ENCODE data around the gene TIMM10B.

The TIMM10B gene

GRCh38 chr11:6489306-6489705 is 8.0 kb downstream of the TIMM10B start:
- Histone ChIP-seq H3K4me3 (ENCODE audit: low read length) (no peak overlapping the region), H3K27me3 (ENCODE audit: control insufficient read depth, low read length) (no peaks in the 10 kb centered on the region), H3K4me1 (ENCODE audit: control insufficient read depth, low read length) (no peaks in the 10 kb centered on the region), H3K36me3 (ENCODE audit: control insufficient read depth, low read length) (peaks cover 68% of the 10 kb centered on the region), H3K4me2 (ENCODE audit: low read length) (no peak overlapping the region), H3K9me2 (replicated peaks; ENCODE audit: control insufficient read depth, low read length) (no peaks in the 10 kb centered on the region), H3K27ac (ENCODE audit: low read depth, low read length) (no peak overlapping the region), H3F3A (ENCODE audit: control insufficient read depth, insufficient read depth) (no peaks in the 10 kb centered on the region), H4K20me1 (ENCODE audit: control insufficient read depth, insufficient read depth, low read depth, low read length) (no peaks in the 10 kb centered on the region), H3K79me2 (ENCODE audit: control insufficient read depth, low read length) (peaks cover 8% of the 10 kb centered on the region), H3K9me3 (ENCODE audit: control insufficient read depth, insufficient read depth, low read length) (no peaks in the 10 kb centered on the region)
- TF ChIP-seq, protein P1, sequence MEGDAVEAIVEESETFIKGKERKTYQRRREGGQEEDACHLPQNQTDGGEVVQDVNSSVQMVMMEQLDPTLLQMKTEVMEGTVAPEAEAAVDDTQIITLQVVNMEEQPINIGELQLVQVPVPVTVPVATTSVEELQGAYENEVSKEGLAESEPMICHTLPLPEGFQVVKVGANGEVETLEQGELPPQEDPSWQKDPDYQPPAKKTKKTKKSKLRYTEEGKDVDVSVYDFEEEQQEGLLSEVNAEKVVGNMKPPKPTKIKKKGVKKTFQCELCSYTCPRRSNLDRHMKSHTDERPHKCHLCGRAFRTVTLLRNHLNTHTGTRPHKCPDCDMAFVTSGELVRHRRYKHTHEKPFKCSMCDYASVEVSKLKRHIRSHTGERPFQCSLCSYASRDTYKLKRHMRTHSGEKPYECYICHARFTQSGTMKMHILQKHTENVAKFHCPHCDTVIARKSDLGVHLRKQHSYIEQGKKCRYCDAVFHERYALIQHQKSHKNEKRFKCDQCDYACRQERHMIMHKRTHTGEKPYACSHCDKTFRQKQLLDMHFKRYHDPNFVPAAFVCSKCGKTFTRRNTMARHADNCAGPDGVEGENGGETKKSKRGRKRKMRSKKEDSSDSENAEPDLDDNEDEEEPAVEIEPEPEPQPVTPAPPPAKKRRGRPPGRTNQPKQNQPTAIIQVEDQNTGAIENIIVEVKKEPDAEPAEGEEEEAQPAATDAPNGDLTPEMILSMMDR (IDR thresholded peaks at IDR 0.05; ENCODE audit: low read depth, low read length, poor library complexity, severe bottlenecking): no peak
- TF ChIP-seq EZH2phosphoT487 (IDR thresholded peaks at IDR 0.05; ENCODE audit: borderline replicate concordance, low read length): no peak

DNA sequence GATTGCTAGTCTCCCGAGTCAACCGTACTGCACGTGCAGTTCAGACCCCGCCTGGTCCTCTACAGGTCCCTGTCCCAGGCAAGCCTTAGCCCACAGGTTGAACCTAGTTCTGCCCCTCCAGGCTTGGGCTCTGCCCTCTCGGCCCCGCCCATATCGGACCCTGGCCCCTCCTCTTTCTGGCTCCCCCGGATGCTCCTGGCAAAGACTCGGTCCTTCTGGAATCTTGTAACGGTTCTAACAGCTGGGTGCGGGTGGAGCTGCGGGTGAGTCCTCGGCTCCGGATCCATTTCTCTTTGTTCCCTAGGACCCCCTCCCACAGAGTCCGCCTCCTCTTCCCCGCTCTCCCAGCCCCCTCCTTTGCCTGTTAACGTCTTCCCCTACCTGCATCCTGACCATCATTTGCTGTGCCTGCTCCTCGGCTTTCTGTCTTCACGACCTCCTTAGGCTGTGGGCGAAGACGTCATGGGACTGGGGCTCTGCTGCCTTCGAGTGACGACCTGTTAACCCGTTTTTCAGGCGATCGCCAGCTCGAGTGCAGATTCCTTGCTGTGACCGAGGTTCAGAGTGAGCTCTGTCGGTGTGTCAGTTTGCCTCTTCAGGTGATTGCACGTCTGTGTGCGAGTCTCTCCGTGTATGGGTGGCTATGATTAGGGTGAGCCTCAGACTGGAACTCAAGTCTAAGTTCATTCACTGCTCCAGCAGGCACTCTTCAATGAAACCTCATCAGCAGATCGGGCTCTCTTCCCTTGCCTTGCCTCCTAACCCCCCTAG is 16.0 kb downstream of the TIMM10B start, which contains the start of gene DNHD1:
DNHD1 (plus strand) TSS at position 212 of the 771 bp plus-strand sequence. CDS start 936 bp downstream, outside the sequence.
- H3K36me3 ChIP-seq (ENCODE audit: control insufficient read depth, low read length): peaks cover 29% of the 10 kb centered on the region
- H3K4me1 ChIP-seq (ENCODE audit: control insufficient read depth, low read length): no peaks in the 10 kb centered on the region
- H3K4me3 ChIP-seq (ENCODE audit: low read length): no peak within 1 kb of the TSS
- H3K27ac ChIP-seq (ENCODE audit: low read depth, low read length): no peak within 1 kb of the TSS
- H4K20me1 ChIP-seq (ENCODE audit: control insufficient read depth, insufficient read depth, low read depth, low read length): no peaks in the 10 kb centered on the region
- H3K4me2 ChIP-seq (ENCODE audit: low read length): no peak within 1 kb of the TSS
- TF ChIP-seq, protein P1 (IDR thresholded peaks at IDR 0.05; ENCODE audit: low read depth, low read length, poor library complexity, severe bottlenecking): no peak
- TF ChIP-seq EZH2phosphoT487 (IDR thresholded peaks at IDR 0.05; ENCODE audit: borderline replicate concordance, low read length): no peak
- no peaks in the 10 kb centered on the region for H3F3A ChIP-seq (ENCODE audit: control insufficient read depth, insufficient read depth)
- no peaks in the 10 kb centered on the region for H3K9me3 ChIP-seq (ENCODE audit: control insufficient read depth, insufficient read depth, low read length)
- H3K9me2 ChIP-seq (replicated peaks; ENCODE audit: control insufficient read depth, low read length): no peaks in the 10 kb centered on the region
- H3K27me3 ChIP-seq (ENCODE audit: control insufficient read depth, low read length): no peaks in the 10 kb centered on the region
- no peaks in the 10 kb centered on the region for H3K79me2 ChIP-seq (ENCODE audit: control insufficient read depth, low read length)

- H3K9me2 ChIP-seq (replicated peaks; ENCODE audit: control insufficient read depth, low read length): no peaks in the 10 kb centered on the region
- H3K9me3 ChIP-seq (ENCODE audit: control insufficient read depth, insufficient read depth, low read length): no peaks in the 10 kb centered on the region
- H3K27me3 ChIP-seq (ENCODE audit: control insufficient read depth, low read length): no peaks in the 10 kb centered on the region
- no peak overlapping the region for H3K4me3 ChIP-seq (ENCODE audit: low read length)
- TF ChIP-seq, protein P1 (IDR thresholded peaks at IDR 0.05; ENCODE audit: low read depth, low read length, poor library complexity, severe bottlenecking): no peak
- TF ChIP-seq EZH2phosphoT487 (IDR thresholded peaks at IDR 0.05; ENCODE audit: borderline replicate concordance, low read length): no peak
- peaks cover 22% of the 10 kb centered on the region for H3K36me3 ChIP-seq (ENCODE audit: control insufficient read depth, low read length)
- H3K4me2 ChIP-seq (ENCODE audit: low read length): no peak overlapping the region
- H3F3A ChIP-seq (ENCODE audit: control insufficient read depth, insufficient read depth): no peaks in the 10 kb centered on the region
- no peaks in the 10 kb centered on the region for H3K79me2 ChIP-seq (ENCODE audit: control insufficient read depth, low read length)
- no peak overlapping the region for H3K27ac ChIP-seq (ENCODE audit: low read depth, low read length)
- H3K4me1 ChIP-seq (ENCODE audit: control insufficient read depth, low read length): no peaks in the 10 kb centered on the region
- no peaks in the 10 kb centered on the region for H4K20me1 ChIP-seq (ENCODE audit: control insufficient read depth, insufficient read depth, low read depth, low read length)
These were observed 16.8 kb downstream of the TIMM10B start for GRCh38 chr11:6498121-6498520.
